Left ventricle myocardium superior (tissue), 1 donor: ENCODE measurements around the gene RAB44. TPM values are rescaled to one million over a fixed set of nuclear protein-coding genes. Genes with fewer than 3 reads are reported as not detected.

ENCODE experiments used
- ATAC-seq: fragments of 200-7000 bp; cut with Tn5 transposase; one replicate; pipeline ENCODE4 v1.9.1; 2020; ENCODE audit warnings: mild to moderate bottlenecking, moderate library complexity
- DNase-seq: peaks from one replicate; pipeline ENCODE4 v3.0.0-alpha.2; 2020
- intact Hi-C: fragments of 100-400 bp; cut with micrococcal nuclease; formaldehyde crosslinking; loops from one replicate; pipeline ENCODE4 v1.11.0; 2022
- total RNA-seq: library from RNA; stranded (reverse); fragmentation: NEBNext Ultra II Directional; extraction: Animal tissue kit (Norgen Biotek cat#: 25700); gene quantifications from one replicate; pipeline ENCODE4 v1.2.1, GENCODE V29; 2021
- donor health status: DM: no; HTN: yes; CAD: no; lungs with severe emphysema.

RAB44 gene
- total RNA-seq, 1 donor from 2014 or later, result 0.07 TPM

GRCh38 chr6:36743032-36743431, 45.4 kb downstream of the RAB44 start:
- DNase-seq (no peak), ATAC-seq (no peak)
- intact Hi-C loops, result no loop called here

GRCh38 chr6:36743538-36744303, 46.1 kb downstream of the RAB44 start:
- DNase-seq (no peak), ATAC-seq (no peak)

GRCh38 chr6:36744304-36744673, 46.7 kb downstream of the RAB44 start:
- ATAC-seq, result no peak
- no peak for DNase-seq
- intact Hi-C loops, result no loop called here

More at GRCh38 chr6:36743538-36744303, 46.1 kb downstream of the RAB44 start:
- intact Hi-C loops, result no loop called here

GRCh38 chr6:36745283-36745682, 47.7 kb downstream of the RAB44 start:
- DNase-seq, result no peak
- no peak for ATAC-seq
- intact Hi-C loops, result no loop called here

- ATAC-seq (no peak), DNase-seq (no peak)
- intact Hi-C loops, result no loop called here
These were observed 48.2 kb downstream of the RAB44 start for GRCh38 chr6:36745836-36746235.

- no peak for DNase-seq
- ATAC-seq, result no peak
- intact Hi-C loops, result no loop called here
These were observed 48.6 kb downstream of the RAB44 start for GRCh38 chr6:36746251-36746650.

- intact Hi-C loops, result no loop called here
- no peak for DNase-seq
- no peak for ATAC-seq
These were observed 52.3 kb downstream of the RAB44 start for GRCh38 chr6:36749829-36750489.

GRCh38 chr6:36751091-36751490, 53.5 kb downstream of the RAB44 start:
- no peak for DNase-seq
- intact Hi-C loops, result no loop called here
- no peak for ATAC-seq

- no peak for ATAC-seq
- no peak for DNase-seq
- intact Hi-C loops, result no loop called here
These were observed 54.2 kb downstream of the RAB44 start for GRCh38 chr6:36751833-36752186.

- no peak for ATAC-seq
- intact Hi-C loops, result no loop called here
- no peak for DNase-seq
These were observed 54.7 kb downstream of the RAB44 start for GRCh38 chr6:36752187-36752885.

GRCh38 chr6:36752886-36753506, 55.4 kb downstream of the RAB44 start:
- intact Hi-C loops, result no loop called here
- ATAC-seq, result peak; percentile 58
- no peak for DNase-seq

GRCh38 chr6:36753671-36754405, 56.2 kb downstream of the RAB44 start:
- ATAC-seq (no peak), DNase-seq (no peak)
- intact Hi-C loops, result no loop called here

GRCh38 chr6:36754582-36755434, 57.2 kb downstream of the RAB44 start:
- ATAC-seq (no peak), DNase-seq (no peak)
- intact Hi-C loops, result no loop called here

- intact Hi-C loops, result no loop called here
- ATAC-seq (no peak), DNase-seq (no peak)
These were observed 58.1 kb downstream of the RAB44 start for GRCh38 chr6:36755435-36756348.

- ATAC-seq (no peak), DNase-seq (no peak)
- intact Hi-C loops, result no loop called here
These were observed 59.2 kb downstream of the RAB44 start for GRCh38 chr6:36756786-36757185.

- no peak for ATAC-seq
- intact Hi-C loops, result no loop called here
- no peak for DNase-seq
These were observed 59.6 kb downstream of the RAB44 start for GRCh38 chr6:36757206-36757605.

GRCh38 chr6:36757943-36758508, 60.4 kb downstream of the RAB44 start:
- ATAC-seq (no peak), DNase-seq (no peak)
- intact Hi-C loops, result loop anchor here (2.0 kb wide), 1 partner anchor 135 kb away; no protein-coding TSS in a partner anchor
